ENCODE results near the gene TLCD5.

The TLCD5 gene

GRCh38 chr11:120340529-120340928 is 15.4 kb downstream of the TLCD5 start:
- peaks cover 57% of the 10 kb centered on the region for H3K27me3 Mint-ChIP-seq
- no peak overlapping the region for H3K27ac Mint-ChIP-seq
- H3K4me3 Mint-ChIP-seq = no peak overlapping the region
- no peak for DNase-seq
- ATAC-seq = no peak
- no peaks in the 10 kb centered on the region for H3K9me3 Mint-ChIP-seq
- peaks cover 27% of the 10 kb centered on the region for H3K4me1 Mint-ChIP-seq

GRCh38 chr11:120342226-120342625 is 17.1 kb downstream of the TLCD5 start:
- DNase-seq (no peak), ATAC-seq (no peak)
- Mint-ChIP-seq H3K9me3 (no peaks in the 10 kb centered on the region), H3K27me3 (peaks cover 66% of the 10 kb centered on the region), H3K4me3 (no peak overlapping the region), H3K27ac (no peak overlapping the region), H3K4me1 (peaks cover 26% of the 10 kb centered on the region)

GRCh38 chr11:120342678-120343077 is 17.6 kb downstream of the TLCD5 start:
- ATAC-seq (no peak), DNase-seq (no peak)
- no peaks in the 10 kb centered on the region for H3K9me3 Mint-ChIP-seq
- no peak overlapping the region for H3K4me3 Mint-ChIP-seq
- peaks cover 24% of the 10 kb centered on the region for H3K4me1 Mint-ChIP-seq
- H3K27me3 Mint-ChIP-seq = peaks cover 66% of the 10 kb centered on the region
- no peak overlapping the region for H3K27ac Mint-ChIP-seq

- ATAC-seq (no peak), DNase-seq (no peak)
- H3K27ac Mint-ChIP-seq = no peak overlapping the region
These were observed 18.3 kb downstream of the TLCD5 start for GRCh38 chr11:120343429-120343828.

GRCh38 chr11:120344302-120345004 is 19.4 kb downstream of the TLCD5 start:
- DNase-seq (peak; percentile 55 to 65), ATAC-seq (peak; percentile 98)
- Mint-ChIP-seq H3K9me3 (no peaks in the 10 kb centered on the region), H3K4me1 (peaks cover 21% of the 10 kb centered on the region), H3K27me3 (peaks cover 60% of the 10 kb centered on the region), H3K4me3 (peak overlapping the region; percentile 51 to 67), H3K27ac (peak overlapping the region in 1 of 2 donors; percentile 68)

More at GRCh38 chr11:120343429-120343828, 18.3 kb downstream of the TLCD5 start:
- Mint-ChIP-seq H3K9me3 (no peaks in the 10 kb centered on the region), H3K27me3 (peaks cover 61% of the 10 kb centered on the region), H3K4me1 (peaks cover 21% of the 10 kb centered on the region), H3K4me3 (no peak overlapping the region)

- H3K27ac Mint-ChIP-seq = no peak overlapping the region
- H3K27me3 Mint-ChIP-seq = peaks cover 66% of the 10 kb centered on the region
- H3K9me3 Mint-ChIP-seq = no peaks in the 10 kb centered on the region
- no peak overlapping the region for H3K4me3 Mint-ChIP-seq
- peaks cover 21% of the 10 kb centered on the region for H3K4me1 Mint-ChIP-seq
- ATAC-seq (no peak), DNase-seq (no peak)
These were observed 21.1 kb downstream of the TLCD5 start for GRCh38 chr11:120346233-120346632.

GRCh38 chr11:120350637-120351036 is 25.5 kb downstream of the TLCD5 start:
- H3K27ac Mint-ChIP-seq = peak overlapping the region in 1 of 2 donors; percentile 24
- H3K9me3 Mint-ChIP-seq = no peaks in the 10 kb centered on the region
- peaks cover 7% of the 10 kb centered on the region for H3K4me1 Mint-ChIP-seq
- ATAC-seq = no peak
- H3K4me3 Mint-ChIP-seq = no peak overlapping the region
- H3K27me3 Mint-ChIP-seq = peaks cover 83% of the 10 kb centered on the region
- no peak for DNase-seq

- peaks cover 81% of the 10 kb centered on the region for H3K27me3 Mint-ChIP-seq
- no peak overlapping the region for H3K27ac Mint-ChIP-seq
- ATAC-seq = no peak
- no peaks in the 10 kb centered on the region for H3K9me3 Mint-ChIP-seq
- H3K4me3 Mint-ChIP-seq = no peak overlapping the region
- peaks cover under 1% of the 10 kb centered on the region for H3K4me1 Mint-ChIP-seq
- no peak for DNase-seq
These were observed 27.3 kb downstream of the TLCD5 start for GRCh38 chr11:120352405-120352804.

- H3K27me3 Mint-ChIP-seq = peaks cover 87% of the 10 kb centered on the region
- H3K27ac Mint-ChIP-seq = no peak overlapping the region
These were observed 29.0 kb downstream of the TLCD5 start for GRCh38 chr11:120354068-120354467.

GRCh38 chr11:120354779-120355178 is 29.7 kb downstream of the TLCD5 start:
- H3K4me3 Mint-ChIP-seq = no peak overlapping the region
- H3K27me3 Mint-ChIP-seq = peaks cover 87% of the 10 kb centered on the region
- no peak overlapping the region for H3K27ac Mint-ChIP-seq
- ATAC-seq (no peak), DNase-seq (no peak)
- H3K4me1 Mint-ChIP-seq = no peaks in the 10 kb centered on the region
- H3K9me3 Mint-ChIP-seq = no peaks in the 10 kb centered on the region

More at GRCh38 chr11:120354068-120354467, 29.0 kb downstream of the TLCD5 start:
- ATAC-seq = no peak
- H3K4me1 Mint-ChIP-seq = no peaks in the 10 kb centered on the region
- H3K9me3 Mint-ChIP-seq = no peaks in the 10 kb centered on the region
- no peak for DNase-seq
- H3K4me3 Mint-ChIP-seq = no peak overlapping the region

GRCh38 chr11:120357620-120358019 is 32.5 kb downstream of the TLCD5 start:
- peaks cover 72% of the 10 kb centered on the region for H3K27me3 Mint-ChIP-seq
- DNase-seq (no peak), ATAC-seq (no peak)
- no peaks in the 10 kb centered on the region for H3K9me3 Mint-ChIP-seq
- H3K4me3 Mint-ChIP-seq = no peak overlapping the region
- no peak overlapping the region for H3K27ac Mint-ChIP-seq
- H3K4me1 Mint-ChIP-seq = no peaks in the 10 kb centered on the region

- ATAC-seq = no peak
- no peak overlapping the region for H3K27ac Mint-ChIP-seq
- no peak overlapping the region for H3K4me3 Mint-ChIP-seq
- H3K9me3 Mint-ChIP-seq = no peaks in the 10 kb centered on the region
- no peak for DNase-seq
- H3K27me3 Mint-ChIP-seq = peaks cover 63% of the 10 kb centered on the region
- H3K4me1 Mint-ChIP-seq = no peaks in the 10 kb centered on the region
These were observed 33.6 kb downstream of the TLCD5 start for GRCh38 chr11:120358729-120359128.

GRCh38 chr11:120363436-120363835 is 38.3 kb downstream of the TLCD5 start:
- DNase-seq (no peak), ATAC-seq (no peak)
- H3K27ac Mint-ChIP-seq = no peak overlapping the region
- peaks cover 32% of the 10 kb centered on the region for H3K27me3 Mint-ChIP-seq
- no peaks in the 10 kb centered on the region for H3K9me3 Mint-ChIP-seq
- H3K4me3 Mint-ChIP-seq = no peak overlapping the region
- H3K4me1 Mint-ChIP-seq = no peaks in the 10 kb centered on the region

- Mint-ChIP-seq H3K27me3 (peaks cover 17% of the 10 kb centered on the region), H3K4me3 (no peak overlapping the region), H3K4me1 (no peaks in the 10 kb centered on the region), H3K9me3 (no peaks in the 10 kb centered on the region), H3K27ac (no peak overlapping the region)
- ATAC-seq (no peak), DNase-seq (no peak)
These were observed 40.4 kb downstream of the TLCD5 start for GRCh38 chr11:120365512-120365911.

- Mint-ChIP-seq H3K27me3 (peaks cover 9% of the 10 kb centered on the region), H3K4me3 (no peak overlapping the region), H3K9me3 (no peaks in the 10 kb centered on the region), H3K4me1 (no peaks in the 10 kb centered on the region), H3K27ac (no peak overlapping the region)
- DNase-seq = no peak
- ATAC-seq = no peak
These were observed 47.2 kb downstream of the TLCD5 start for GRCh38 chr11:120372296-120372695.

- peaks cover 10% of the 10 kb centered on the region in 2 donors for H3K9me3 Mint-ChIP-seq
- DNase-seq (no peak), ATAC-seq (no peak)
- H3K4me1 Mint-ChIP-seq = no peaks in the 10 kb centered on the region
- H3K4me3 Mint-ChIP-seq = no peak overlapping the region
- H3K27me3 Mint-ChIP-seq = peaks cover 13% of the 10 kb centered on the region
- H3K27ac Mint-ChIP-seq = no peak overlapping the region
These were observed 50.0 kb downstream of the TLCD5 start for GRCh38 chr11:120375076-120375475.
